Middle frontal gyrus (tissue), 1 donor: Measurements from ENCODE around the gene ODF2.
"Not testable (repeated sequence)": the region's sequence is repeated elsewhere in the genome, so short reads cannot be mapped to it uniquely, and the experiment has no call there.

Source experiments
- DNase-seq: peaks from one replicate; pipeline ENCODE4 v3.0.0-alpha.2; 2015; ENCODE audit warnings: low spot score; ENCODE audit errors: extremely low spot score

The ODF2 gene

DNA sequence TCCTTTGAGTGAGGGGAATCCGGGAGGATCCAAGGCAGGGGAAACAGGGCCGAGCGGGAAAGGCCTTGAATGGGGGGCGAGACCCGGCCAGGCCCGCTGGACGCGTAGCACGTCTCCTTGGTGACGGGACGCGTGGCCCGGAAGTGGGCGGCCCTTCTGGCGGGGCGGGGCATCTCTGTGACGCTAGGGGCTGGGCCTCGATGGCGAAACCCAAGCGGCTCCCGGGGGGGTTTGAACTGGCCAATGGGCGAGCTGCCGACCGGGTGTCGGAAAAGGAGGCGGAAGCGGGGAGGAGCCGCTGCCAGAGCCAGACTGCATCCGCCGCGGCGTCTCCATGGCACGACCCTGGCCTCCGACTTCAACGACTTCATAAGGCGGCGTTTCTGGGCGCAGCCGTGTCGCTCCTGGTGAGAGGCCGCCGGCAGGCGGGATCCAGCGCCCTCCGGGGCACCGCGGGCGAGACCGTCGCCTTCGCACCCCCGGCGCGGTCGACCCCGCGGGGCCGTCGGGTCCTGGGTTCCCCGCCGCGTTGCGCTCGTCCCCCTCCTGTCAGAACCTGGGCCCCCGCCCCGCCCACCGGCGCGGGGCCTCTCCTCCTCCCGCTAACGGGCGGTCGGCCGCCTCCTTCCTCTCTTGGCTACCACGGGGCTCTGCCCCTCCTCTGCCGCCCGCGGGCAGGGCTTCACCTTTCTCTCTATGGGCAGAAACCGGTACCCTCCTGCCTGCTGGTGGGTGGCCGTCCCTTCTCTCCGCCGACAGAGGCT, at the start of gene ODF2:
TSS of gene ODF2 (plus strand) at position 158 of the 764 bp plus-strand sequence. CDS start at position 244, 86 bp downstream.
- DNase-seq = peak; percentile 93

DNA sequence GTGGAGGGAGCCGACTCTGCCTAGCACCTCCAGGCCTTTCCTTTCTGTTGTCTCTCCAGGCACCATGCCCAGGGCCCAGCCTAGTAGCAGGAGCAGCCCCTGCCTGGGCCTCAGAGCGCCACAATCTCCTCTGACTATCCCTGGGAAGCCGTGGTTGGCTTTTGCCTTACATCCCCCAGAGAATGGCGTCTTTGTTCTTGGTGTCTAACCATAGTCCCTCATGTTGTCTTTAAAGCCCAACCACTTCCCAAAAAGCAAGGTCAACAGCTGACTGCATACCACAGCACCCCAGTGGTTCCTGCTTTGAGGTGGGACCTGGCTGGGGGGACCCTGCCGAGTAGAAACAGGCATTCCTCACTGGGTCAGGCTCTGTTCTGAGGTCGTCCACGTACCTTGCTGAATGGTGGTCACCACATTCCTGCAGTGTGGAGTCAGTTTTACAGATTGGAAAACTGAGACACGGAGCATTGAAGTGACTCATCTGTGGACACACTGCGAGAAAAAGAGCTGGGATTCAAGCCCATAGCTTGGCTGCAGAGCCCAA, 48.9 kb upstream of the ODF2 start:
- DNase-seq = no peak

DNA sequence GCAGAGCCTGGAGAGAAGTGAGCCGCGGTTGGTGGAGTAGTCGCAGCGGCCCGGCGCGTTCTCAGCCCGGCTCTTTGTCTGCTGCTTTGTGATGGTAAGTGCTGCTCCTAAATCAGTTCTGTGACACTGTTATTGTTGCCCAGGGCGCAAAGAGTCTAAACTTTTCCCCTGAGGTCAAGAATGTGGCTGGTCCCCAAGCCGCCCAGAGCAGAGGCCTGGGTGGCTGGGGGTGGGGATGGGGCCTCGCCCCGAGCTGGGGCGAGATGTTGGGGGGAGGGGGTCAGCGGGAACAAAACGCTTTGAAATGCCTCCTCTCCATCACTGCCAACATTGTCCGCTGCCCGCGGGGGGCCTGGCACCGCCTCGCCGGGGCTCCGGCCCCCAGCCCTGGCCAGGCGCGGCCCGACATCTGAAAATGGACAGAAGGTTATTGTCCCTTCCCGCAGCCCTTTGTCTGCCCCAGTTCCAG, 46.8 kb upstream of the ODF2 start:
- peak; percentile 72 for DNase-seq

DNA sequence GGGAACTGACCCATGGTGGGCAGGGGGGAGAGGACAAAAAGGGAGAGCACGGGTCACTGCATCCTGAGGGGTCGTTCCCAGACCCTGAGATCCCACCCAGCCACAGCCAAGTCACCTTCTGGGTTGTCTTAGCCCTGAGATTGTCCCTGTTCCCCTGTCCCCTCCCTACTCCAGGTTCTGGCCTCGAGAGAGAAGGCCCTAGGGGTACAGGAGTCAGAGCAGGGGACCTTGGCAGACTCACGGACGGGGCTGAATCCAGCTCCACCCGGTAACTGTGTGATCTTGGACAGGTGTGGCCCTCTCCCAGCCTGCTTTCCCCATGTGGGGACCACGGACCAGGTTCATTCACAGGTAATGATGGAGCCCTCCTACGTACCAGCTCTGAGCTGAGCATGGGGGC, 46.4 kb upstream of the ODF2 start:
- DNase-seq = no peak

DNA sequence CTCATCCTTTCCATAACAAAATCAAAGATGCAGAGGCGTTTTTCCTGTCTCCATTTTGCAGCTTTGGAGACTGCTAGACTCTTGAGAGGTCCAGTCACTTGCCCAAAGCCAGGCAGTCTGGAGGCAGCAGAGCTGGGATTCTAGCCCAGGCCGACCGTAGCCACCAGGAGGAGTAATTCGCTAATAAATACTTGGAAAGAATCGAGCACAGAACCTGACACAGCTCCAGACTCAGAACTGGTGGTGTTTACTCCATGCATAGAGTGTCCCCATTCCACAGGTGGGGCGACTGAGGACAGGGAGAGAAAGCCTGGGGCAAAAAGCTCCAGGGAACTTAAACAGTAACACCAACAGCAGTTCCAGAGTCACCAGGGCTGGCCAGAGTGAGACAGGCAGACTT, 45.8 kb upstream of the ODF2 start:
- no peak for DNase-seq

DNA sequence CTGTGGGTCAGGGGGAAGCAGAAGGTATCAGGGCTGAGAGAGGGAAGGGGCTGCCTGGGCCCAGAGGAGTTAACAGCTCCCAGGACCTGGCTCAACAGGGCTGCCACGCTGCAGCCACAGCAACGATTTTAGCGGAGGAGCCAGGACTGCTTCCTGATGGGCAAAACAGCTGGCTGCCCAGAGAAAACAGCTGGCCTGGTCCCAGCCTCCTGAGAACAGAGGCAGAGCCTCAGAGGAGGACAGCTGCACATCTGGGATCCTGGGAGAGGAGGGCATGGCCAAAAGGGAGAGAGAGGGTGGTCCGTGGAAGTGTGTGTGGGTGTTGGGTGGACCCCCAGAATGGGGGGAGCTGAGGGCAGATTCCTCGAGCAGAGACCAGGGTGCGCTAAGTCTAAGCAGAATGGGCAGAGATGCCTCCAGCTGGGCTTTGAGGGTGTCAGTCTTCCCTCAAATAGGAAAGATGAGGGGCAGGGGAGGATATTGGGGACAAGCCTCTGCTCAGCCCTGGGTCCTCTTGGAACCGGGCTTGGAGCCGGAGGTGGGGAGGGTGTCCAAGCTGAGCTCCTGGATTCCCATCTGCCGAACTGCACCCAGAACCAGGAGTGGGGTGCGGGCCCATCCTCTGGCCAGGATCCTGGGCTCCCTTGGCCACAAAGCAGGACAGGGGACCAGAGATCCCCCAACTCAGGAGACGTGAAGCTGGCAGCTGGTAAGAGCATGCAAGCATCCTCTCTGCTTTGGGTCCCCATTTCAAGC, 44.3 kb upstream of the ODF2 start:
- DNase-seq = no peak

DNA sequence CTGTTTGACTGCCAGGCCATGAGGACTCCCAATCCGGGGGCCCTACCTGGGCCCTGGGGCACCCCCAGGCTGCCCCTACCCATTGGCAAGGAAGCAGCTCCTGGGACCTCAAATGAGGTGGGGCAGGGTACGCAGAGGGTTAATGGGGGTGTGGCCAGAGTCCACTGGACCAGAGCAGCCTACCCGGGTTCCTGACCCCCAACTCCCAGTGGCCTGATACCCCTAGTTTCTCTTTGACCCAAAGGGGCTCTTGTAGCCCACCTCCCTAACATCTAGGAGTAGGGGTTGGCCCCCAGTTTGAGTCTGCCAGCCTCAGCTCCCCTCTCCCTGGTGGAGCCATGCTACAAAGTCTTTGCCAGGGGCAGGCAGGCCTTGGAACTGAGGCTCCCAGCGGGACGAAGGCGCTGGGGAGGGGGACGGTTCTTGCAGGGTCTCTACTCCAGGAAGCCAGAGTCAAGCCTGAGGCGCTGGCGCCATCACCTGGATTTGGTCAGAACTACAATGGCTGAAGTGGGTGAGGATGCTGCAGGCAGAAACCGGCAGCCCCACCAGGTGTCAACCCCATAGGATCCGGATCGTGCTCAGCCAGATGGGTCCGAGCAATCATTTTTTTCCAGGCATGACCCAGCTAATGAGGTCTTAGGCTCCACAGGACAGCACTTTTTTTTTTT, 43.6 kb upstream of the ODF2 start:
- DNase-seq = peak; percentile 81

DNA sequence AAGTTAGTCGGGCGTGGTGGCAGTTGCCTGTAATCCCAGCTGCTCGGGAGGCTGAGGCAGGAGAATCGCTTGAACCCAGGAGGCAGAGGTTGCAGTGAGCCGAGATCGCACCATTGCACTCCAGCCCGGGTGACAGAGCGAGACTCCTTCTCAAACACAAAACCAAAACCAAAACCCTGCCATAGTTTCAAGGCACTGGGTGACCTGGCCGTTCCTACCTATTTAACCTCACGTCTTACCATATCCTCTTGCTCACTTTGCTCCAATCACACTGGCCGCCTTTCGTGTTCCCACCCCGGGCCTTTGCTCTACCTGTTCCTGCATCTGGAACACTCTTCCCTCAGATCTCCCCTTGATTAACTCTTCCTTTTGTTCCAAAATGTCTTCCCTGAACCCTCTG, 42.1 kb upstream of the ODF2 start:
- not testable (repeated sequence) for DNase-seq

DNA sequence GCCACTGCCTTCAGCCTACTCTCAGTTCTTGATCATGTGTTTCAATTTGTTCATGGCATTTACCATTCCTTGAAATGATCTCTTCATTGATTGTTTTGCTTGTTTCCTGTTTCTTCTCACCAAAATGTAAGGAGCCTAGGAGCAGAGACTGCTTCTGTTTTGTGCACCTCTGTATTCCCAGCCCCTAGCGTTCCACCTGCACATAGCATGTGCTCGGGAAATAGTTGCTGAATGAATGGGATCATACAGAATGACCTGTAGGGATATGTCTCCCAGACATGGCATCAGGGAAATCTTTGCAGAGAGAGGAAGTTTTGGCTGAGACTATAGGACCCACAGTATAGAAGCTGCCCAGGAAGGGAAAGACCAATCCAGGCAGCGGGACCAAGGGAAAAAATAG, 41.3 kb upstream of the ODF2 start:
- no peak for DNase-seq

DNA sequence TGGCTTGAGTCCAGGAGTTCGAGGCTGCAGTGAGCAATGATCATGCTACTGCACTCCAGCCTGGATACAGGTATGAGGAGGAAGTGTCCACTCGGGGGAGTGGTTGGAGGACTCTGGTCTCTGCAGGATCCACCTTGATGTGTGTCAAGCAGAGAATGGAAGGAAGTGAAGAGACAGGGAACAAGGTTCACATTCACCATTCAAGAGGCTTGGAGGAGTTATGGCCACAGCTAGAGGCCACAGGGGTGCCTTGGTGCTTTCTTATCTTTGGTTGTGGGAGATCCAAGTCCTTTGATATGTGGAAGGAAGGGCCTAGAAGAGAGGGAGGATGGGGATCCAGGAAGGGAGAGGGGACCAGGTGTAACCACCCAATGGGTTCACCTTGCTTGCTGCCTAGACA, 40.5 kb upstream of the ODF2 start:
- no peak for DNase-seq

DNA sequence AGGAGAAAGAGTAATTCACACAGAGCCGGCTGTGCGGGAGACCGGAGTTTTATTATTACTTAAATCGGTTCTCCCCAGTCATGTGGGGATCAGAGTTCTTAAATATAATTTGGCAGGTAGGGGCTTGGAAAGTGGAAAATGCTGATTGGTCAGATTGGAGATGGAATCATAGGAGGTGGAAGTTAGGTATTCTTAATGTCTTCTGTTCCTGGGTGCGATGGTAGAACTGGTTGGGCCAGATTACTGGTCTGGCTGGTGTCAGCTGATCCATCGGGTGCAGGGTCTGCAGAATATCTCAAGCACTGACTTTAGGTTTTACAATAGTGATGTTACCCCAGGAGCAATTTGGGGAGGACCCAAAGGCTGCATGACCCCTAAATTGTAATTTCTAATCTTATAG, 39.8 kb upstream of the ODF2 start:
- DNase-seq = no peak

DNA sequence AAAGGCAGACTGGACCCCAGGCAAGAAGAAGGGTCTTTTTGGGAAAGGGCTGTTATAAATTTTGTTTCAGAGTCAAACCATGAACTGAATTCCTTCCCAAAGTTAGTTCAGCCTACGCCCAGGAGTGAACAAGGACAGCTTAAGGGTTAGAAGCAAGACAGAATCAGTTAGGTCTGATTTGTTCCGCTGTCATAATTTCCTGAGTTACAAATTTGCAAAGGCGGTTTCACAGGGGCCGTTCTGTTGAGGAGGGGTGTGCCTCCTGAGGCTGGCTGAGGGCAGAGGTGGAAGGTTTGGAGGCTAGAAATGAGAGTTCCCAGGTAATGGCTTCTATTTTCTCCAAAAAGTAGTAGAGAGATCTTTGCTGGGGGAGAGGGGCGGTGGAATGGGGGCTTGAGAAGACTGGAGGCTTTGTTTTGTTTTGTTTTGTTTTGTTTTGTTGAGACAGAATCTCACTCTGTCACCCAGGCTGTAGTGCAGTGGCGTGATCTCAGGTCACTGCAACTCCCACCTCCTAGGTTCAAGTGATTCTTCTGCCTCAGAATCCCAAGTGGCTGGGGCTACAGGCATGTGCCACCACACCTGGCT, 39.3 kb upstream of the ODF2 start:
- DNase-seq = no peak

DNA sequence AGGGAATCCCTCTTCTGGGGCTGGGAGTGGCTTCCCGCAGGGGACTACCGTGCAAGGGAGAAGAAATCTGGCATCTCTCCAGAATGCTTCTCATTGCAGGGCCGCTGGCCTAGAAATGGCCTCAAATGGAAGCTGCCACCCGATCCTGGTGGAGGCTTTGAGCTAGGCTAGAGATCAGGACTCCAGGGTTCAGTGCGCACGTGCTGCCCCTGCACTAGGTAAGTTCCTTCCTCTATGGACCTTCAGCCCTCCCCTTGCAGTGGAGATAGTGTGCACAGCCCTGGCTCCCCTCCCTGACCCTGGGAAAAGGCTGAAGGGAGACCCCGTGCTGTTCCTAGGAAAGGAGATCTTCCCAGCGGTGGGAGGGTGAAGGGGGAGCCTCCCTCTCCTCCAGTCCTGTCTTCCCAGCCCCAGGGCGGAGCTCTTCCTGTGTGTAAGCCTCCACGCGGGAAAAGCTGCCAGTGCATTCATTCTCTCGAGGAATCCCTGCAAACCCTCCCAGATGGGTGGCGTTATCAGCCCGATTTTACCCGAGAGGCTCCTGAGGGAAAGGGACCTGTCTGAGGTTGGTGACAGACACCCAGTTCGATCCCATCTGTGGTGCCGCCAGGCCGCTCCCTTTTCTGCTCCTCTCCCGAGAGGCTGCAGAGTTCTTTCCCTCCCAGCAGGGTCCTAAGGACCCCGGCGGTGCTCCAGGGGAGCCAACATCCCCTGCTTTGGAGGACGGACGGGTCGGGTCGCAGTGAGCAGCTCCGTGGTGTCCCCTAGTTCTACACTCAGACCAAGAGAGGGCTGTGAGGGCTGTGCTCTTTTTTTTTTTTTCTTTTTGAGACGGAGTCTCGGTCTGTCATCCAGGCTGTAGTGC, 36.5 kb upstream of the ODF2 start:
- DNase-seq = no peak

DNA sequence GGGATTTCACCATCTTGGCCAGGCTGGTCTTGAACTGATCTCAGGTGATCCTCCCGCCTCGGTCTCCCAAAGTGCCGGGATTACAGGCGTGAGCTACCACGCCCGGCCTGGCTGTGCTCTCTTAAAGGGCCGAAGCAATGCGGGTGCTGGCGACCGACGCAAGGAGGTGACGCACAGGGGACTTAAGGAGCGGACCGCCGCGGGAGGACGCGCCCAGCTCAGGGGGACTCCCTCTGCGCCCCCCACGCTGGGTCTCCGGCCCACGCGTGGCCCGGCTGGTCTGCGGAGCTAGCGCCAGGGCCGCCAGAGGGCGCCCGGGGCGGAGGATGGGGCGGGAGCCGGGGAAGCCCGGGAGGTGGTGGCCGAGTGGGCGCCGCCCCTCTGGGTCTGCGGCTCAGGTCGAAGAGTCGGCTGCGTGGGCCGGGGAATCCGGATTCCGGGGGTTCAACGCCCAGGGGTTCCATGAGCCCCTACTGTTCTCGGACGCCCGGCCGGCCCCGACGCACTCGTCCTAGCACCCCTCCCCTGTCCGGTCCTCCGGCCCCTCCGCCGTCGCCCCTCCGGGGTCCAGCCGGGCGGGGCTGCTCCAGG, 35.7 kb upstream of the ODF2 start:
- DNase-seq = no peak

DNA sequence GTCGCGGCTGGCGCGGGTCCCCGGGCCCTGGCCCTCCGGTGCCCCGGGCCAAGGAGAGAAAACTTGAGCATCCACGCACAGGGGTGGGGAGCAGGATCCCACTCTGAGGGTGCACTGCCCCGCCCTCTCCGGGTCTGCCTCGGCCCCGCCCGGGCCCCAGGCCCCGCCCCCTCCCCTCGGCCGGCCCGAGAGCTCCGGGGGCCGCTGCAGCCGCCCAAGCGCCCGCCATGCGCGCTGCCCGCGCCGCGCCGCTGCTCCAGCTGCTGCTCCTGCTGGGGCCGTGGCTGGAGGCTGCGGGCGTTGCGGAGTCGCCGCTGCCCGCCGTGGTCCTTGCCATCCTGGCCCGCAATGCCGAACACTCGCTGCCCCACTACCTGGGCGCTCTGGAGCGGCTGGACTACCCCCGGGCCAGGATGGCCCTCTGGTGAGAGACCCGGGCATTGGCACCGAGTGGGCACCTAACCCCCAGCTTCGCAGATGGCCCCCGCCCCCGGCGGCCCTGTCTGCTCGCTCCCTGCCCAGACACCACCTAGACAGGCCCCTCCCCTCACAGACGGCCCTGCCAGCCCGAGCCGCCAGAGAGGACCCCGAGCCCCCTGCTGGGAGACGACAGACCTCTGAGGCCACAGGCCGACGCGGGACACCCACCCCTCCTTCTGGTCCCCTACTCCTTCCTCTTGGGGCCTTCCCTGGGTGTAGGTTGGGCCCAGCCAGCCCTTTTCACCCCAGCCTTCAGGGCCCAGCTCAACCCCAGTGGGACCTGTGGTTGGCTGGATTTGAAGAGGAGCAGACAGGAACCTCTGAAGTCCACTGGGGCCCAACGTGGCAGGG, 34.9 kb upstream of the ODF2 start, which contains the start of gene CERCAM:
TSS of gene CERCAM (plus strand) at position 207 of the 831 bp plus-strand sequence. CDS start at position 228, 21 bp downstream.
- no peak for DNase-seq

DNA sequence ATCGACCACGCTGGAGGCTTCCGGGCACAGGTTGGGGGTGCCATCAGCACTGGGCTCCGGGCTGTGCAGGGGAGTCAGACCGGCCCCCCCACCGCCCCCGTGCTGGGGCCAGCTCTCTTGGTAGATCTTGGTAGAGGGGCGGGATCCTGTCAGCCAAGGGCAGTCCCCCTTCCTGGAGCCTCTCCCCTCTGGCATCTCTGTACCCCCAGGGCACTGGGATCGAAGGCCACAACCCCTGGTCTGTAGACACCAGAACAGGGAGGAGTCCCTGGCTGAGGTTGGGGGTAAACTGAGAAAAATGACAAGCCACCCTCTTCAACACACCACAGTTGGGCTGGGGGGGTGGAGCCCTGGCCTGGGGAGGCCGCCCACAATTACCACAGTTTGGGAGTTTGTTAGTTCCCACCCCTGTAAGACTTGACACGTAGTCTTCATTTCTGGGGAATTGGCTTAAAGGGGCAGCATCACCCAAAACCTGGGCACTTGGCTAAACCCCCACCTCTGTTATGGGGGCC, 34.3 kb upstream of the ODF2 start:
- no peak for DNase-seq

DNA sequence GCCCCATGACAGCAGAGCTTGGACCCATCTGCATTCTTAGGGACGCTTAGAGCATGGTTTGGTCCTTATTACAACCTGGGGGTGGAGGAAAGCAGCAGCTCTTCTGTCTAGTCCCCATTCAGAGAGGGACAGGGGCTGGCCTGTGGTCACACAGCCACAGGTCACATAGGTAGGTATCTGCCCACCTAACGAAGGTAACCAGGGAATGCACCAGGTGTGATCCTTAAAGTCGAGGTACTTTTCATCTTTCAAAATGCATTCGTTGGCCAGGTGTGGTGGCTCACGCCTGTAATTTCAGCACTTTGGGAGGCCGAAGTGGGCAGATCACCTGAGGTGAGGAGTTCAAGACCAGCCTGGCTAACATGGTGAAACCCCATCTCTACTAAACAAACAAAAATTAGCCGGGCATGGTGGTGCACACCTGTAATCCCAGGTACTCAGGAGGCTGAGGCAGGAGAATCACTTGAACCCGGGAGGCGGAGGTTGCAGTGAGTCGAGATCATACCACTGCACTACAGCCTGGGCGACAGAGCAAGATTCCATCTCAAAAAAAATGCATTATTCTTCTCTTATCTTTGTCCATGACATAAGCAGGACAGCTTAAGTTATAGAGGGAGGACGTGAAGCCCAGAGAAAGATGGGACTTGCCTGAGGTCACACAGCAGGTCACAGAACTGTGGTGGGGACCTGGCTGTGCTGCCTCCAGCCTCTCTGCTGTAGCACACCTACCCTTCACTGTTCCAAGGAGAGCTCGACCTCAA, 33.6 kb upstream of the ODF2 start:
- DNase-seq = not testable (repeated sequence)

DNA sequence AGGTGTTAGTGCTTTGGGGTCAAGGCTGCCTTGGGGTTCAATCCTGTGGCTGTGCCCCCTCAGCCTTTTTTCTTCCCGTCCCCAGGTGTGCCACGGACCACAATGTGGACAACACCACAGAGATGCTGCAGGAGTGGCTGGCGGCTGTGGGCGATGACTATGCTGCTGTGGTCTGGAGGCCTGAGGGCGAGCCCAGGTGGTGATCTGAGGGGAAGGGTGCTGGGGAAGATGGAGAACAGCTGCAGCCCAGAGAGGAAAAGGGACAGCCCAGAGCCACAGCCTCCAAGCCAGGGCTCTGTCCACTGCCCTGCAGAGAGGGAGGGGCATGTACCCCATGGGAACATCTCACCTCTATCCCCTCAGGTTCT, 33.0 kb upstream of the ODF2 start:
- DNase-seq = no peak
